NCI-H146 treated with DMSO at 0.1 percent for 48 hours (cell line): Measurements from ENCODE around the gene GPX2.

Experiments used
- DNase-seq: peaks from one replicate; lab custom pipeline; 2025; ENCODE audit not compliant: unreplicated experiment; lab: John Stamatoyannopoulos, UW

GPX2 gene

GRCh38 chr14:64960762-64961276 is 18.3 kb upstream of the GPX2 start:
- no peak for DNase-seq

GRCh38 chr14:64958743-64959142 is 16.2 kb upstream of the GPX2 start:
- no peak for DNase-seq

GRCh38 chr14:64958201-64958600 is 15.7 kb upstream of the GPX2 start:
- no peak for DNase-seq

GRCh38 chr14:64956697-64957406 is 14.3 kb upstream of the GPX2 start:
- DNase-seq: no peak

- DNase-seq: no peak
Observed at GRCh38 chr14:64955297-64955696, 12.8 kb upstream of the GPX2 start.

- no peak for DNase-seq
Observed at GRCh38 chr14:64954491-64955240, 12.1 kb upstream of the GPX2 start.

GRCh38 chr14:64953661-64954060 is 11.1 kb upstream of the GPX2 start:
- no peak for DNase-seq

- no peak for DNase-seq
Observed at GRCh38 chr14:64953310-64953654, 10.7 kb upstream of the GPX2 start.

- DNase-seq: no peak
Observed at GRCh38 chr14:64952598-64953309, 10.2 kb upstream of the GPX2 start.

- no peak for DNase-seq
Observed at GRCh38 chr14:64951724-64952123, 9.2 kb upstream of the GPX2 start.

- no peak for DNase-seq
Observed at GRCh38 chr14:64951291-64951690, 8.7 kb upstream of the GPX2 start.

- DNase-seq: no peak
Observed at GRCh38 chr14:64950889-64951288, 8.3 kb upstream of the GPX2 start.

- no peak for DNase-seq
Observed at GRCh38 chr14:64948612-64949210, 6.2 kb upstream of the GPX2 start.

- no peak for DNase-seq
Observed at GRCh38 chr14:64947710-64948611, 5.4 kb upstream of the GPX2 start.

GRCh38 chr14:64946310-64947045 is 3.9 kb upstream of the GPX2 start:
- DNase-seq: no peak

GRCh38 chr14:64945431-64946178 is 3.1 kb upstream of the GPX2 start:
- DNase-seq: no peak

- DNase-seq: no peak
Observed at GRCh38 chr14:64944861-64945260, 2.3 kb upstream of the GPX2 start.

- no peak for DNase-seq
Observed at GRCh38 chr14:64944041-64944440, 1.5 kb upstream of the GPX2 start.

- DNase-seq: no peak
Observed at GRCh38 chr14:64943556-64943955, 1.0 kb upstream of the GPX2 start.
